ENCODE results near the gene IFNLR1. TPM values are rescaled to one million over a fixed set of nuclear protein-coding genes. Genes with fewer than 3 reads are reported as not detected.

Gene IFNLR1
- total and polyA plus RNA-seq, 2 of the 8 experiments (the other 6 are each of a cell fraction or from before 2014, with no cell fraction given): 6.8 to 10.1 TPM

- Histone ChIP-seq H4K5ac (ENCODE audit: insufficient read length, low read depth, low read length) (no peak overlapping the region), H3K9me3 (ENCODE audit: insufficient read depth in 2 of 2, low read depth in 1 of 2, low read length in 1 of 2) (no peaks in the 10 kb centered on the region), H3K23ac (ENCODE audit: insufficient read length) (no peak overlapping the region), H3K9ac (replicated peaks in 1 of 4; ENCODE audit: extremely low read depth in 1 of 4, low read depth in 3 of 4, low read length in 3 of 4) (no peak overlapping the region), H2AFZ (ENCODE audit: low read length) (no peak overlapping the region), H2BK5ac (ENCODE audit: low read depth, low read length) (no peak overlapping the region), H2BK20ac (ENCODE audit: low read length) (no peak overlapping the region), H4K8ac (ENCODE audit: extremely low read depth, insufficient read depth, low read length) (no peak overlapping the region), H3K4me2 (ENCODE audit: insufficient read depth in 1 of 2, low read depth in 2 of 2, low read length in 2 of 2) (no peak overlapping the region), H3K4me1 (replicated peaks in 1 of 4; ENCODE audit: control insufficient read depth in 3 of 4, insufficient read depth in 4 of 4, low read length in 3 of 4) (peaks cover 0 to 4% (median 2%) of the 10 kb centered on the region in 4 experiments; a peak in 3 of 7 replicates), H3K79me1 (ENCODE audit: low read depth, low read length) (no peaks in the 10 kb centered on the region), H3K18ac (ENCODE audit: extremely low read depth, low read length) (no peak overlapping the region), H3K4me3 (ENCODE audit: extremely low read depth in 1 of 4, insufficient read depth in 2 of 4, low read depth in 3 of 4, low read length in 4 of 4) (no peak overlapping the region), H4K20me1 (replicated peaks in 1 of 2; ENCODE audit: control insufficient read depth in 1 of 2, insufficient read depth in 2 of 2, low read length in 2 of 2) (no peaks in the 10 kb centered on the region), H2BK15ac (ENCODE audit: low read length) (peak overlapping the region; percentile 61; the same call in 1 of the 2 replicates), H3K36me3 (ENCODE audit: control insufficient read depth in 2 of 4, insufficient read depth in 4 of 4, low read length in 3 of 4) (no peaks in the 10 kb centered on the region), H3K4ac (replicated peaks; ENCODE audit: insufficient read length, low read depth, low read length) (no peak overlapping the region), H3K79me2 (ENCODE audit: control insufficient read depth in 1 of 2, insufficient read depth in 2 of 2, low read length in 2 of 2) (no peaks in the 10 kb centered on the region), H2BK120ac (replicated peaks; ENCODE audit: low read depth, low read length) (no peak overlapping the region), H2BK12ac (ENCODE audit: low read depth, low read length) (no peak overlapping the region), H3K27ac (ENCODE audit: low read depth, low read length) (no peak overlapping the region), H3K56ac (replicated peaks; ENCODE audit: insufficient read length, low read depth, low read length) (no peak overlapping the region), H3K14ac (ENCODE audit: insufficient read length) (no peak overlapping the region), H2AK5ac (ENCODE audit: low read depth, low read length) (no peak overlapping the region), H3K27me3 (replicated peaks in 1 of 4; ENCODE audit: control insufficient read depth in 3 of 4, extremely low read depth in 1 of 4, insufficient read depth in 3 of 4, low read length in 3 of 4) (no peaks in the 10 kb centered on the region), H4K91ac (replicated peaks; ENCODE audit: insufficient read length, low read length) (no peak overlapping the region), H3K23me2 (ENCODE audit: low read depth, low read length) (no peaks in the 10 kb centered on the region)
- FAIRE-seq: no peak
- ChIA-PET POLR2A (ENCODE audit: partially characterized antibody) (interaction anchor here (1.2 kb wide), 1 partner anchor 132 kb away, joined by 3 read pairs; no protein-coding TSS in a partner anchor), CTCF (ENCODE audit: partially characterized antibody) (interaction anchor here (0.6 to 5.0 kb wide), 16 partner anchors 8 to 204 kb away, joined by 3 to 81 read pairs (median 4); no protein-coding TSS in a partner anchor)
- 80% methylated on average over 8 of the region's 8 CpGs; no CpG with 5 or more reads in 1 of the 2 experiments for WGBS, 2 experiments (ENCODE audit: extremely low coverage in 1 of 2, insufficient coverage in 1 of 2, insufficient read length in 1 of 2, insufficient replicate concordance in 2 of 2, low coverage in 1 of 2, low lambda C conversion rate in 2 of 2, missing lambda C conversion rate in 1 of 2)
- no peak for DNase-seq (ENCODE audit: low read depth in 1 of 2, low spot score in 2 of 2)
- TF ChIP-seq KDM1A (IDR thresholded peaks at IDR 0.05; ENCODE audit: borderline replicate concordance, low read length): no peak
- TF ChIP-seq EGR1 (IDR thresholded peaks at IDR 0.05; ENCODE audit: borderline replicate concordance, low read depth, low read length): no peak
- TF ChIP-seq SIRT6 (IDR thresholded peaks at IDR 0.05; ENCODE audit: low read length): no peak
- TF ChIP-seq POLR2A (IDR thresholded peaks at IDR 0.05; ENCODE audit: control extremely low read depth in 1 of 2, low read depth in 2 of 2, low read length in 2 of 2): no peak
- TF ChIP-seq RAD21 (IDR thresholded peaks at IDR 0.05 in 1 of 2, conservative IDR thresholded peaks at IDR 0.05 in 1 of 2; ENCODE audit: low read depth in 2 of 2, low read length in 2 of 2): no peak
- TF ChIP-seq EZH2 (IDR thresholded peaks at IDR 0.05; ENCODE audit: low read depth, low read length, severe bottlenecking): no peak
- no peak for TF ChIP-seq EP300 (IDR thresholded peaks at IDR 0.05; ENCODE audit: borderline replicate concordance in 1 of 2, low read depth in 2 of 2, low read length in 2 of 2)
- no peak for TF ChIP-seq MAFK (IDR thresholded peaks at IDR 0.05; ENCODE audit: low read depth, low read length)
- TF ChIP-seq TBP (IDR thresholded peaks at IDR 0.05; ENCODE audit: low read depth, low read length): no peak
- TF ChIP-seq POU5F1 (IDR thresholded peaks at IDR 0.05; ENCODE audit: low read depth, low read length): no peak
- TF ChIP-seq NRF1 (IDR thresholded peaks at IDR 0.05; ENCODE audit: low read depth, low read length): no peak
- no peak for TF ChIP-seq SRF (IDR thresholded peaks at IDR 0.05; ENCODE audit: low read depth, low read length)
- TF ChIP-seq ZNF274 (IDR thresholded peaks at IDR 0.05; ENCODE audit: borderline replicate concordance, extremely low read depth, low read length): no peak
Measured at GRCh38 chr1:24205345-24206082, 18.4 kb upstream of the IFNLR1 start.

Data from H1 (cell line).